T-helper 17 cell (primary cell): ENCODE data around the gene OSBPL9. TPM values are rescaled to one million over a fixed set of nuclear protein-coding genes. Genes with fewer than 3 reads are reported as not detected.
A peak's percentile ranks its signal among the peaks of the same experiment; 100 is the strongest.
"Not testable (repeated sequence)": the region's sequence is repeated elsewhere in the genome, so short reads cannot be mapped to it uniquely, and the experiment has no call there.

Experiments
- ATAC-seq: fragments of 150-1000 bp; cut with Tn5 transposase; 2 replicates; pipeline ENCODE4 v1.10.0; 2021; ENCODE audit warnings: mild to moderate bottlenecking, moderate library complexity
- DNase-seq, 3 donors: peaks; one replicate each; pipeline versions ENCODE4 v3.0.0 to v3.0.0-alpha.2; 2020 to 2021
- H3K9me3 ChIP-seq: one replicate; pipeline ENCODE4 v1.7.0; 2013; ENCODE audit warnings: low read length, mild to moderate bottlenecking; ENCODE audit not compliant: control insufficient read depth, poor library complexity, severe bottlenecking
- H3K27ac Mint-ChIP-seq: one replicate; pipeline ENCODE4 v1.8.0; 2022; ENCODE audit warnings: mild to moderate bottlenecking, moderate library complexity, mixed read lengths
- H3K27me3 Mint-ChIP-seq: one replicate; pipeline ENCODE4 v1.8.0; 2022; ENCODE audit warnings: mixed read lengths
- H3K36me3 Mint-ChIP-seq: one replicate; pipeline ENCODE4 v1.8.0; 2022; ENCODE audit warnings: low read depth, mixed read lengths
- H3K4me1 Mint-ChIP-seq: one replicate; pipeline ENCODE4 v1.8.0; 2022; ENCODE audit warnings: mild to moderate bottlenecking, mixed read lengths
- H3K4me3 Mint-ChIP-seq: one replicate; pipeline ENCODE4 v1.8.0; 2022; ENCODE audit warnings: mild to moderate bottlenecking, moderate library complexity, mixed read lengths
- total RNA-seq, 4 donors: library from RNA in 2 of 4; stranded (reverse) in 2 of 4; gene quantifications; one replicate each; pipeline ENCODE4 v1.2.3 and lab custom pipeline; 2022 to 2026

OSBPL9 gene
- total RNA-seq, 2 donors from 2014 or later: 47.3 to 49.2 TPM

DNA sequence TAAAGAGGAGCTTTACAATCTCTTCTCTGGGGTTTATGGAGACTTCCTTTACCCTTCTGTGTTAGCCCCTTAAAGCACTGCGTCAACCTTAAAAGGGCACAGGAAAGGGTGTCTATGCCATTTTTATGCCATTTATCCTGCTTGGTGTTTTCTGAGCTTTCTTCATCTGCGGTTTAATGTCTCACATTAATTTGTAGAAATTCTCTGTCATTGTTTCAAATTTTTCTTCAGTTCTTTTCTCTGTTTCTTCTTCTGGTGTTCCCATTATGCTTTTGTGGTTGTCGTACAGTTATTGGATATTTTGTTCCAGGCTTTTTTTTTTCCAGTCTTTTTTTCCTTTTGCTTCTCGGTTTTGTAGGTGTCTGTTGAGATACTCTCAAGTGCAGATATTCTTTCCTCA is 107.9 kb downstream of the OSBPL9 start:
- Mint-ChIP-seq H3K4me3 (no peak overlapping the region), H3K27ac (no peak overlapping the region), H3K36me3 (peaks cover 8% of the 10 kb centered on the region), H3K4me1 (peaks cover 16% of the 10 kb centered on the region), H3K27me3 (no peaks in the 10 kb centered on the region)
- DNase-seq (no peak), ATAC-seq (no peak)
- H3K9me3 ChIP-seq: no peaks in the 10 kb centered on the region

DNA sequence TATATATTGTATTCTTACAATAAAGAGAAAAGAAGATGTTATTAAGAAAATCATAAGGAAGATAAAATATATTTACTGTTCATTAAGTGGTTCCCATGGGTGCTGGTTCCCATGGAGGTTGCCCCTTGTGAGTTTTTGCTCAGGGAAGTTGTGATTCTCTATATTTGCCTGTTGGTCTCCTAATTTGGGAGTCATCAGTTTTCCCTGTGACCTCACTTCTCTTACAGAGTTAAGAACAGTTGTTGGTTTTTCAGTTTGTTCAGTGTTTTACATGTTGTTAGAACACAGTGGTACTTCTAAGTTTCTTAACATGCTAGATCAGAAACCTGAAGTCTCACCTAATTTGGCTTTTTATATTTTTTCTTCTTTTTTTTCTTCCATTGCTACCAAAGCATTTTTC is 109.2 kb downstream of the OSBPL9 start:
- Mint-ChIP-seq H3K36me3 (peaks cover 8% of the 10 kb centered on the region), H3K4me1 (peaks cover 21% of the 10 kb centered on the region), H3K27me3 (no peaks in the 10 kb centered on the region), H3K27ac (no peak overlapping the region), H3K4me3 (no peak overlapping the region)
- H3K9me3 ChIP-seq: no peaks in the 10 kb centered on the region
- ATAC-seq (no peak), DNase-seq (no peak)

DNA sequence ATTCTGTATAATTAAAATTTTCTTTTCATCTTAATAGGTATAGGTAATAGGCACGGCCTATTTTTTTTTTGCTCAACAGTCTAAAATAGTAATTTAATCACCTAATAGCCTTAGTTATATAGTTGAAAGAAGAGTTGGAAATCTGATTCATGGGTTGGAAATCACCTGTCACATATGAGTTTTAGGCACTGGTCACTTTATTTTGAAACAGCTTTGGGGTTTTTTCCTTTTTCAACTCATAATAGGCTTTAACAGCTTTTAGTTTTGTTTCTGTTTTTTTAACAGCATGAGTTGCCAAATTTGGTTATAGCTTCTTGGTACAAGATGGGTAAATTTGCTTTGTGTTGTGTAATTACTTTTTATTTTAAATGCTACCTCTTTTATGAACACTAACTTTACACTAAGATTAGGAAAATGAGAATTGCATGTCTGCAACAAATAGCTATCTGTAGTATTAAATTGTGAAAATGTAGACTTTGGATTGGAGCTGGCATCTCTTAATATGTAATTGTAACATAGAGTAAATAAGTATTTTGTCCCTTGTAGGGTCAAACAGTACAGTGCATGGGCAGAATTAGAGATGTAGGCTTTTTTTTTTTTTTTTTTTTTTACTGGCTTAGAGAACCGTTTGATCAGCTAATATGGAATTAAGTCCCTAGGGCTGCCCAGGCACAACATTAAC is 109.8 kb downstream of the OSBPL9 start:
- peaks cover 8% of the 10 kb centered on the region for H3K36me3 Mint-ChIP-seq
- H3K9me3 ChIP-seq: no peaks in the 10 kb centered on the region
- DNase-seq (no peak), ATAC-seq (no peak)
- no peaks in the 10 kb centered on the region for H3K27me3 Mint-ChIP-seq
- no peak overlapping the region for H3K4me3 Mint-ChIP-seq
- H3K27ac Mint-ChIP-seq: no peak overlapping the region
- peaks cover 21% of the 10 kb centered on the region for H3K4me1 Mint-ChIP-seq

- Mint-ChIP-seq H3K4me1 (peaks cover 23% of the 10 kb centered on the region), H3K36me3 (peaks cover 8% of the 10 kb centered on the region), H3K27ac (no peak overlapping the region), H3K4me3 (no peak overlapping the region), H3K27me3 (no peaks in the 10 kb centered on the region)
- no peak for ATAC-seq
- DNase-seq: no peak
- H3K9me3 ChIP-seq: no peaks in the 10 kb centered on the region
These were observed 110.5 kb downstream of the OSBPL9 start for GRCh38 chr1:51727366-51727765.

GRCh38 chr1:51728611-51729155 is 111.8 kb downstream of the OSBPL9 start:
- H3K4me1 Mint-ChIP-seq: peaks cover 27% of the 10 kb centered on the region
- ATAC-seq (no peak), DNase-seq (no peak)
- H3K36me3 Mint-ChIP-seq: peaks cover 5% of the 10 kb centered on the region
- peak overlapping the region; percentile 89 for H3K27ac Mint-ChIP-seq
- peak overlapping the region; percentile 95 for H3K4me3 Mint-ChIP-seq
- H3K27me3 Mint-ChIP-seq: no peaks in the 10 kb centered on the region
- no peaks in the 10 kb centered on the region for H3K9me3 ChIP-seq

- DNase-seq: peak; percentile 83 to 90 (median 88)
- H3K27ac Mint-ChIP-seq: peak overlapping the region; percentile 89
- H3K9me3 ChIP-seq: no peaks in the 10 kb centered on the region
- peak overlapping the region; percentile 95 for H3K4me3 Mint-ChIP-seq
- peaks cover 27% of the 10 kb centered on the region for H3K4me1 Mint-ChIP-seq
- no peaks in the 10 kb centered on the region for H3K27me3 Mint-ChIP-seq
- H3K36me3 Mint-ChIP-seq: peaks cover 5% of the 10 kb centered on the region
- ATAC-seq: peak; percentile 95
These were observed 112.4 kb downstream of the OSBPL9 start for GRCh38 chr1:51729156-51729823.

- H3K27ac Mint-ChIP-seq: peak overlapping the region; percentile 89
- H3K4me1 Mint-ChIP-seq: peaks cover 30% of the 10 kb centered on the region
- H3K9me3 ChIP-seq: no peaks in the 10 kb centered on the region
- H3K27me3 Mint-ChIP-seq: no peaks in the 10 kb centered on the region
- H3K36me3 Mint-ChIP-seq: peaks cover 4% of the 10 kb centered on the region
- peak overlapping the region; percentile 95 for H3K4me3 Mint-ChIP-seq
- DNase-seq (no peak), ATAC-seq (peak; percentile 8)
These were observed 113.0 kb downstream of the OSBPL9 start for GRCh38 chr1:51729824-51730301.

DNA sequence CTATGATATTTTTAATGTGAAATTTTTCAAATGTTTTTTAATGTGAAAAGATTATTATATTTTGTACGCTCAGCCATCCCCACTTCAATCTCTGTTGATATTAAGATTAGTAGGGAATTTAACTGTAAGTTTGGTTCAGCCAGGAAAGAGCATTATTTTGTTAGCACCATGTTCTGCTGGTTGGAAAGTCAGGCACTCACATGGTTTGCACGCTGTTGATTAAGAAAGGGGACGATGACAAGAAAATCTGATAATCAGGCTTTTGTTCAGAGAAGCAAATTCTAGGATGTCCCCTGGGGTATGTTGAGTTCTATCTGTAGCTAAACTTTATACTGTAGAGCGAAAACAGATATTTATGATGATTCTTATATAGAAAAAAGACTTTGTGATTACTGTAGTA is 115.1 kb downstream of the OSBPL9 start:
- Mint-ChIP-seq H3K36me3 (no peaks in the 10 kb centered on the region), H3K4me1 (peaks cover 41% of the 10 kb centered on the region), H3K27me3 (no peaks in the 10 kb centered on the region), H3K4me3 (no peak overlapping the region), H3K27ac (peak overlapping the region; percentile 89)
- no peak for DNase-seq
- H3K9me3 ChIP-seq: no peaks in the 10 kb centered on the region
- ATAC-seq: no peak

GRCh38 chr1:51732701-51733425 is 116.0 kb downstream of the OSBPL9 start:
- no peak for DNase-seq
- no peaks in the 10 kb centered on the region for H3K36me3 Mint-ChIP-seq
- H3K27ac Mint-ChIP-seq: peak overlapping the region; percentile 47
- ATAC-seq: no peak
- no peak overlapping the region for H3K4me3 Mint-ChIP-seq
- H3K9me3 ChIP-seq: no peaks in the 10 kb centered on the region
- H3K27me3 Mint-ChIP-seq: no peaks in the 10 kb centered on the region
- H3K4me1 Mint-ChIP-seq: peaks cover 41% of the 10 kb centered on the region

DNA sequence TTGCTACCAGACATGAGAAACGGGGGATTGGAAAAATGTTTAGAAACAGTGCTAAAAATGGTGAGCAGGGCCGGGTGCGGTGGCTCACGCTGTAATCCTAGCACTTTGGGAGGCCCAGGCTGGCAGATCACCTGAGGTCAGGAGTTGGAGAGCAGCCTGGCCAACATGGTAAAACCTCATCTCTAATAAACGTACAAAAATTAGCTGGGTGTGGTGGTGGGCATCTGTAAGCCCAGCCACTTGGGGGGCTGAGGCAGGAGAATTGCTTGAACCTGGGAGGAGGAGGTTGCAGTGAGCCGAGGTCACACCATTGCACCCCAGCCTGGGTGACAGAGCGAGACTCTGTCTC is 116.5 kb downstream of the OSBPL9 start:
- H3K4me1 Mint-ChIP-seq: peaks cover 38% of the 10 kb centered on the region
- not testable (repeated sequence) for H3K36me3 Mint-ChIP-seq, H3K9me3 ChIP-seq, DNase-seq, ATAC-seq, H3K27ac Mint-ChIP-seq, H3K4me3 Mint-ChIP-seq, H3K27me3 Mint-ChIP-seq

GRCh38 chr1:51733793-51734522 is 117.1 kb downstream of the OSBPL9 start:
- no peaks in the 10 kb centered on the region for H3K27me3 Mint-ChIP-seq
- H3K4me3 Mint-ChIP-seq: no peak overlapping the region
- H3K27ac Mint-ChIP-seq: no peak overlapping the region
- H3K36me3 Mint-ChIP-seq: no peaks in the 10 kb centered on the region
- H3K4me1 Mint-ChIP-seq: peaks cover 35% of the 10 kb centered on the region
- no peaks in the 10 kb centered on the region for H3K9me3 ChIP-seq
- no peak for DNase-seq
- no peak for ATAC-seq

GRCh38 chr1:51734896-51735745 is 118.2 kb downstream of the OSBPL9 start:
- no peaks in the 10 kb centered on the region for H3K27me3 Mint-ChIP-seq
- H3K9me3 ChIP-seq: no peaks in the 10 kb centered on the region
- H3K4me3 Mint-ChIP-seq: peak overlapping the region; percentile 15
- no peak for DNase-seq
- no peaks in the 10 kb centered on the region for H3K36me3 Mint-ChIP-seq
- H3K4me1 Mint-ChIP-seq: peaks cover 37% of the 10 kb centered on the region
- peak; percentile 73 for ATAC-seq
- peak overlapping the region; percentile 66 for H3K27ac Mint-ChIP-seq
